ENCODE measurements around the gene OR1E2.
"Not testable (repeated sequence)": the region's sequence is repeated elsewhere in the genome, so short reads cannot be mapped to it uniquely, and the experiment has no call there.

Gene OR1E2

DNA sequence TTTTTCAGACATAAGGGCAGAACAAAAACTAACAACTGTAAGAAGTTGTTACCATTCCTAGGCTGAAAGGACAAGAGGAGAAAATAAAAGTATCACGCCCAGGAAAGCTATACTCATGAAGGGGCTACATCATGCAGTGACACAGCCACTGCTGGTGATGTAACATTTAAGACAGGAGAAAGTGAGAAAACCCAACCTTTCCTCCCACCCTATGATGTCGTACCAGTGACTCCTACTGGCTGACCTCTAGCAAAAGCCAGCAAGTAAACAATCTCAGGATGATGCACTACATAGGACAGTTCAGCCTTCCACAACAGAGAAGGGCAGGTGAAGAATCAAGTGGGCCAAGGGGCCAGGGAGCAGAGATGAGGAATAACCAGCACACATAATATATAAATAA, 14.0 kb upstream of the OR1E2 start:
- Histone ChIP-seq H3K27me3 (replicated peaks; ENCODE audit: control insufficient read depth, insufficient read depth, low read length) (no peaks in the 10 kb centered on the region), H3K4me3 (replicated peaks; ENCODE audit: low read depth, low read length) (no peak overlapping the region), H3K36me3 (ENCODE audit: control insufficient read depth, insufficient read depth, low read length) (no peaks in the 10 kb centered on the region)
- peak; percentile 29 for TF ChIP-seq CTCF (IDR thresholded peaks at IDR 0.05; ENCODE audit: insufficient read depth, low read length, poor library complexity, severe bottlenecking)
- DNase-seq (ENCODE audit: extremely low read depth, insufficient read length), result no peak

- DNase-seq (ENCODE audit: extremely low read depth, insufficient read length), result no peak
- H3K4me3 ChIP-seq (replicated peaks; ENCODE audit: low read depth, low read length), result no peak overlapping the region
- no peak for TF ChIP-seq CTCF (IDR thresholded peaks at IDR 0.05; ENCODE audit: insufficient read depth, low read length, poor library complexity, severe bottlenecking)
- H3K36me3 ChIP-seq (ENCODE audit: control insufficient read depth, insufficient read depth, low read length), result no peaks in the 10 kb centered on the region
- no peaks in the 10 kb centered on the region for H3K27me3 ChIP-seq (replicated peaks; ENCODE audit: control insufficient read depth, insufficient read depth, low read length)
Observed at GRCh38 chr17:3440451-3440850, 6.8 kb upstream of the OR1E2 start.

DNA sequence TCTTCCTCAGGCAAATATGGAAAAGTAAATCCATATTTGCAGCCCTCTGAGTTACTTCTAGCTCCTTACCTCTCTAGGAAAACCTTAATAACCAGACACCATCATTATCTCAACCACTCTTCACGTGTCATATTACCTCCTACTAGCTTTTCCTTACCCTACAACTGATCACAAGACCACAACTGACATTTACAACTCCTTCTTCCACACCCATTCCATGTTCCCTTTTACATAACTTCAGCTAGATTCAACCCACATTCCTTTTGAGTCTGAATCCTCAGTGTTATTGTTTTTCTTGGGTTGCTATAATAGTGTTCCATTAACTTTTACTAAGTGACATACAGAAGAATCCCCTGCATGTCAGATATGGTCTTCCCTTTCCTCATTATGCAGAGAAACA, 4.7 kb upstream of the OR1E2 start:
- no peak for DNase-seq (ENCODE audit: extremely low read depth, insufficient read length)
- H3K36me3 ChIP-seq (ENCODE audit: control insufficient read depth, insufficient read depth, low read length), result no peaks in the 10 kb centered on the region
- no peaks in the 10 kb centered on the region for H3K27me3 ChIP-seq (replicated peaks; ENCODE audit: control insufficient read depth, insufficient read depth, low read length)
- TF ChIP-seq CTCF (IDR thresholded peaks at IDR 0.05; ENCODE audit: insufficient read depth, low read length, poor library complexity, severe bottlenecking), result no peak
- H3K4me3 ChIP-seq (replicated peaks; ENCODE audit: low read depth, low read length), result no peak overlapping the region

- not testable (repeated sequence) for DNase-seq (ENCODE audit: extremely low read depth, insufficient read length); H3K4me3 ChIP-seq (replicated peaks; ENCODE audit: low read depth, low read length); H3K27me3 ChIP-seq (replicated peaks; ENCODE audit: control insufficient read depth, insufficient read depth, low read length); H3K36me3 ChIP-seq (ENCODE audit: control insufficient read depth, insufficient read depth, low read length)
Observed at GRCh38 chr17:3433215-3433614, 426 bp downstream of the OR1E2 start.

DNA sequence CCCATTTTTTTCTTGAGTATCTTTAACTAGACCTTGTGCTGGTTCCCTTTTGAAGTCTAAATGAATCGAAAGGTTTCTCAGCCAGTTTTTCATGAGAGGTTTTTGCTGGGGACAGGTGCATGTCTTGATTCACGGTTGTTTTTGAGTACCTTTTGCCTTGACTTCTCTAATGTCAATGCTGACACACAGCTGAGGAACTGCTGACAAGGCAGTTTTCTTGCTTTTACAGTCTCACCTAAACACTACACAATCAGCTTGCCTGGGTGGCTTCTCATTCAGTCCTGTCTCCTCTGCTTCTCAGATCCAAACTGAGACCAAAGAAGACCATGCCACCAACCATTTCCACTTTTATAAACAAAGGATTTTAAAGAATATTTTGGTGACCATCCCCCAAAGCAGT, 15.4 kb downstream of the OR1E2 start:
- H3K36me3 ChIP-seq (ENCODE audit: control insufficient read depth, insufficient read depth, low read length), result no peaks in the 10 kb centered on the region
- no peaks in the 10 kb centered on the region for H3K27me3 ChIP-seq (replicated peaks; ENCODE audit: control insufficient read depth, insufficient read depth, low read length)
- no peak overlapping the region for H3K4me3 ChIP-seq (replicated peaks; ENCODE audit: low read depth, low read length)
- DNase-seq (ENCODE audit: extremely low read depth, insufficient read length), result no peak
- no peak for TF ChIP-seq CTCF (IDR thresholded peaks at IDR 0.05; ENCODE audit: insufficient read depth, low read length, poor library complexity, severe bottlenecking)

- no peak overlapping the region for H3K4me3 ChIP-seq (replicated peaks; ENCODE audit: low read depth, low read length)
- no peaks in the 10 kb centered on the region for H3K36me3 ChIP-seq (ENCODE audit: control insufficient read depth, insufficient read depth, low read length)
- no peak for TF ChIP-seq CTCF (IDR thresholded peaks at IDR 0.05; ENCODE audit: insufficient read depth, low read length, poor library complexity, severe bottlenecking)
- no peaks in the 10 kb centered on the region for H3K27me3 ChIP-seq (replicated peaks; ENCODE audit: control insufficient read depth, insufficient read depth, low read length)
- DNase-seq (ENCODE audit: extremely low read depth, insufficient read length), result no peak
Observed at GRCh38 chr17:3415610-3416009, 18.0 kb downstream of the OR1E2 start.

DNA sequence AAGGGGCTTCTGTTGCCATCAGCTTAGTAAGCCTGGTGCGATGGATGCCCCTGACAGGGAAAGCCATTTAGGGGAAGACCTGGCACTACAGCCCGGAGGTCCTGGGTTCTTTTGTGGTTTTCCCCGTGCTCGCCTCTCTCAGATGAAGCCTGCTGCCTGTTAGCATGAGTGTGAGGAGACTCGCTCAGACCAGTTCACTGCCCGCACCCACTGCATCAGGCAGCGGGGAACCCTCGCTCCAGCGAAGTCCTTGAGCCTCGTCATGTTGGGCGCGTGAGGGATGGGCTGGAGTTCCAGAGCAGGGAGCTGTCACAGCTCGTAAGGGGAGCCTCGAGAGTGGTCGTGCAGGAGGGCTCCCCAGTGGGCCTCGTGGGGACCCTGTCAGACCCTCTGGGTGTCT, 21.4 kb downstream of the OR1E2 start:
- H3K4me3 ChIP-seq (replicated peaks; ENCODE audit: low read depth, low read length); H3K36me3 ChIP-seq (ENCODE audit: control insufficient read depth, insufficient read depth, low read length); DNase-seq (ENCODE audit: extremely low read depth, insufficient read length); H3K27me3 ChIP-seq (replicated peaks; ENCODE audit: control insufficient read depth, insufficient read depth, low read length): not testable (repeated sequence)
